OCI-LY3 (cell line): ENCODE measurements around the gene VIPR2.

Experiments used
- CTCF ChIP-seq: fragments of 200-600, 300-600 bp; sonication (generic); IDR thresholded peaks from 2 replicates; pipeline ENCODE4 v1.5.1; 2014; ENCODE audit warnings: antibody characterized with exemption, low read length, low read depth
- EZH2phosphoT487 ChIP-seq: fragments of 200-600 bp; shearing (Covaris generic); IDR thresholded peaks from 2 replicates; pipeline ENCODE4 v1.6.1; 2018; ENCODE audit warnings: antibody characterized with exemption, mixed run types, low read depth

GRCh38 chr7:159149488-159149887 lies 4.8 kb upstream of the VIPR2 start:
- TF ChIP-seq CTCF (no peak), EZH2phosphoT487 (no peak)
